Immature natural killer cell (primary cell): ENCODE measurements around the gene GRIN2A. TPM values are rescaled to one million over a fixed set of nuclear protein-coding genes. Genes with fewer than 3 reads are reported as not detected.

ENCODE experiments used
- DNase-seq, 3 donors: peaks; one replicate each; pipeline ENCODE4 v3.0.0; 2022; ENCODE audit warnings: mixed read lengths in 1 of 3
- H3K27ac Mint-ChIP-seq, 6 donors: one replicate each; pipeline ENCODE4 v1.8.0; 2020; ENCODE audit warnings: mixed read lengths in 6 of 6, mild to moderate bottlenecking in 5 of 6, inconsistent platforms in 4 of 6, moderate library complexity in 3 of 6
- H3K27me3 Mint-ChIP-seq, 3 donors: one replicate each; pipeline ENCODE4 v1.8.0; 2020 to 2021; ENCODE audit warnings: low read depth in 3 of 3, mild to moderate bottlenecking in 3 of 3, mixed read lengths in 3 of 3, moderate library complexity in 3 of 3, inconsistent platforms in 1 of 3
- H3K36me3 Mint-ChIP-seq, 3 donors: one replicate each; pipeline ENCODE4 v1.8.0; 2020; ENCODE audit warnings: mixed read lengths in 3 of 3, inconsistent platforms in 2 of 3, mild to moderate bottlenecking in 2 of 3
- H3K4me1 Mint-ChIP-seq, 2 donors: one replicate each; pipeline ENCODE4 v1.8.0; 2020; ENCODE audit warnings: inconsistent platforms in 2 of 2, mild to moderate bottlenecking in 2 of 2, mixed read lengths in 2 of 2, moderate library complexity in 1 of 2
- H3K4me3 Mint-ChIP-seq, 5 donors: one replicate each; pipeline ENCODE4 v1.8.0; 2020; ENCODE audit warnings: mild to moderate bottlenecking in 5 of 5, mixed read lengths in 5 of 5, inconsistent platforms in 3 of 5, moderate library complexity in 3 of 5
- H3K9me3 Mint-ChIP-seq, 6 donors: one replicate each; pipeline ENCODE4 v1.8.0; 2020; ENCODE audit warnings: mild to moderate bottlenecking in 6 of 6, mixed read lengths in 6 of 6, inconsistent platforms in 4 of 6, moderate library complexity in 3 of 6
- polyA plus RNA-seq, 3 donors: library from polyadenylated mRNA; unstranded; fragments of 300-500 nt; fragmentation: Illumina TruSeq; gene quantifications; one replicate each; pipeline ENCODE4 v1.2.3, GENCODE V29; 2021

GRIN2A gene
- polyA plus RNA-seq, 3 donors from 2014 or later = not detected

DNA sequence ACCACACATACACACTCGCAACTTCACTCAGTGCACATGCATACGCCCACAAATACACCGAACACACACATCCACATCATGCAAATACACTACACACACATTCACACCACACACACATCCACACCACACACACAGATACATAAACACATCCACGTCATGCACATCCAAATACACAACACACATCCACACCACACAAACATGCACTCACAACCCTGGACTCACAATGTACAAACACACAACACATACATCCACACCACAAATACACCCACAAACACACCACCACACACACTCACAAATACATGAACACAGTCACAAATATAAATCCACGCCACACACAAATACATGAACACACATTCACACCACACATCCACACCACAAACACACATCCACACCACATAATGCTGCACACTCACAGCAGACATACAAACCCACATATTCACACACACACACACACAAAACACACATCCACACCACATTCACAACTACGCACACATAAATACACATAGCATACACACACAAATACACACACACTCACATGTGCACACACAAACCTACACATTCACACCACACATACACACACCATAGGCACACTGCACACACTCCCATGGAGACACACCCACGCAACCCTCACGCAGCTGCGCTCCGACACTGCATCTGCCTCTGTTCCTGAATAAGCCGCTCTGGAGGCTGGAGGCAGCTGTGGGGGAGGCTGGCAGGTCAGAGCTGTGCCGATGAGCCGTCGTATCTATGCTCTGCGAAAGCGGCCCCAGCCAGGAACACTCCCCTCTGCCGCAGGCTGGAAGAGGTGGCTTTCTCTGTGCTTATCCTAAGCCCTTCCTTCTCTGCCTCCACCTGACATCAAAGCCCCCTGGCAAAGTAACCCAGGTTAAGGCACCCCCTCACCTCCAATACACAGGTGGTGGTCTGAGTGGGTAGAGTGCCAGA lies 141.8 kb downstream of the GRIN2A start:
- Mint-ChIP-seq H3K36me3 (no peaks in the 10 kb centered on the region), H3K4me1 (no peaks in the 10 kb centered on the region), H3K4me3 (no peak overlapping the region), H3K27ac (no peak overlapping the region), H3K27me3 (peaks cover 0 to 3% (median 1%) of the 10 kb centered on the region in 3 donors), H3K9me3 (peaks cover 0 to 2% (median 0%) of the 10 kb centered on the region in 6 donors)
- no peak for DNase-seq

DNA sequence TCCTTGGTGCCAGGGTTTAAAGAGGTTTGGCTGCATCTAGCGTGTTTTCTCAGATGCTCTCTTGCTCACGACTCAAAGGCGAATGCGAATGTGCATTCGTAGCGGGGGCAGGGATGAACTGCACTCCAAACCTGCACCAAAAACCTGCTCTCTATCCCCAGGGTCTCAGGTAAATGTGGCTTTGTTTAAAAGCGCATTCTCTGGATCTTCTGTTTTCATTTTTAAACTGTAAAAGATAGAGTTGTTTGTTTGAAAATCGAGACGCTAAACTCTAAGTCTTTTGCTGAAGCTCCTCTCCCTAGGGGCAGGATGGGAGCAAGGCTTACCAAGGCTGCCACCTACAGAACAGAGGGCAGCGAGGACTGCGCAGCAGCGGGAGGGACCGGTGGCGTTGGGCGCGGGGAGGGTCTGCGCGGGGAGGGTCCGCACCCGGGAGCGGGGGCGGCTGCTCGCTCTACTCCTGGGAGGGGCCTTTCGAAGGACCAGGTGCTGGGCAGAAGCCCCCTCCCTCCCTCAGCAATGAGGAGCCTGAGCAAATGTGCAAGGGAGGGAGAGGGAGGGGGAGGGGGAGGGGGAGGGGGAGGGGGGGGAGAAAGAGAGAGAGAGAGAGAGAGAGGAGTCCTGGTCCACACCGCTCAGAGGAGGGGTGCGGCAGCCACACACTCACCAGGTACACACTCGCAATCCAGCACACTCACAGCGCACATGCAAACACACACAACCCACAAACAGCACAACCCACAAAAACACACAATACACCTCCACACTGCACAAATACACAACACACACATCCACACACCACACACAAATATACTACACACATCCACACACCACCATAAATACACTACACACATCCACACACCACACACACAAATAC lies 142.8 kb downstream of the GRIN2A start:
- H3K27me3 Mint-ChIP-seq = peaks cover 1 to 2% (median 1%) of the 10 kb centered on the region in 3 donors
- no peaks in the 10 kb centered on the region for H3K4me1 Mint-ChIP-seq
- H3K9me3 Mint-ChIP-seq = peaks cover 0 to 2% (median 0%) of the 10 kb centered on the region in 6 donors
- DNase-seq = no peak
- no peaks in the 10 kb centered on the region for H3K36me3 Mint-ChIP-seq
- H3K4me3 Mint-ChIP-seq = peak overlapping the region in 4 of 5 donors; percentile 10 to 55 (median 24)
- no peak overlapping the region for H3K27ac Mint-ChIP-seq

DNA sequence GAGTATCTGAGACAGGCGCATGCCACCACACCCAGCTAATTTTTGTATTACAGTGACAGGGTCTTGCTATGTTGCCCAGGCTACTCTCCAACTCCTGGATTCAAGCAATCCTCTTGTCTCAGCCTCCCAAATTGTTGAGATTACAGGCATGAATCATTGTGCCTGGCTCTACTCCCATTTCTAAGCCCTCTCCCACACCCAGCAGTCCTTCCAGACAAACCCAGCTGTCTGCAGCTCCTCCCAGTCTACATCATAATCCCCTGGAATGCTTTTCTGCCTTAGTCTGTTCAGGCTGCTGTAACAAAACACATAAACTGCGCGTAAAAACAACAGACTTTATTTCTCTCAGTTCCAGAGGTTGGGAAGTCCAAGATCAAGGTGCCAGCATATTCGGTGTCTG lies 144.5 kb downstream of the GRIN2A start:
- Mint-ChIP-seq H3K27me3 (peaks cover 1 to 3% (median 2%) of the 10 kb centered on the region in 3 donors), H3K4me3 (no peak overlapping the region), H3K9me3 (peaks cover 0 to 2% (median 0%) of the 10 kb centered on the region in 6 donors), H3K36me3 (no peaks in the 10 kb centered on the region), H3K4me1 (no peaks in the 10 kb centered on the region), H3K27ac (no peak overlapping the region)
- DNase-seq = no peak

DNA sequence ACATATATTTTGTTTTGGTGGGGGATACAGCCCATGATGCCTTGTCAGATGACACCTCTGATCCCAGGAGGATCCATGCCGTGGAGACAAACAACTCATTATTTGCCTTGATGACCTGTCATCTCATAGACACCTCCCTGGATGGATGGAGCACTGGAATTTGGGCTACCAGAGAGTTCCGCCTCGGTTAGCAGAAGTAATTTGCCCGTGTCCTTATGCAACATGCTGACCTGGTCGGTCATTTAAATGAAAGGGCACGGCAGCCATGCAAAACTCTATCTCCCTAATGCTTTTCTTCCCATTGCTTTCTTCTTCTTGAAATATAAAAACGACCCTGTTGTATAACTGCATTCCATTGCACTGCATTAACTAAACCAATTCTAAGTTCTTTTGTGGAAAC lies 145.3 kb downstream of the GRIN2A start:
- H3K4me1 Mint-ChIP-seq = no peaks in the 10 kb centered on the region
- no peaks in the 10 kb centered on the region for H3K36me3 Mint-ChIP-seq
- H3K27me3 Mint-ChIP-seq = peaks cover 1 to 3% (median 2%) of the 10 kb centered on the region in 3 donors
- no peak for DNase-seq
- no peak overlapping the region for H3K27ac Mint-ChIP-seq
- no peak overlapping the region for H3K4me3 Mint-ChIP-seq
- peaks cover 0 to 2% (median 0%) of the 10 kb centered on the region in 6 donors for H3K9me3 Mint-ChIP-seq

DNA sequence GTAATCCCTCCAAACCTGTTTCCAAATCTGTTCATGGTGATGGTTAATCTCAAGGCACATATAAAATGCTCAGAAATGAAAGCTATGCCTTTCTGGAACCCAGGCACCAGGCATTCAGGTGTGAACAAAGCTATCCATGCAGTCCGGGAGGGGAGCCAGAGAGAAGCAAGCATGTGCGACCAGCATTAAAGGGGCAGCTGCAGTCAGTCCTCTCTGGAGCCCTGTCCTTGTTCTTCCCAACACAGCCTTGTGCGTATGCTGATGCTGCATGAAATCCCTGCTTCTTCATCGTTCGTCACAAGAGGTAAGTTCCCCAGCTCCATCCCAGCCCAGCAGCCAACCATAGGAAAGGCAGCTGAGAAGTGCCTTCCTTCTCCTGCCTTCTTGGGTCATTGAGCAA lies 148.7 kb downstream of the GRIN2A start:
- Mint-ChIP-seq H3K27me3 (peaks cover 1 to 4% (median 2%) of the 10 kb centered on the region in 3 donors), H3K9me3 (peaks cover 0 to 2% (median 0%) of the 10 kb centered on the region in 6 donors), H3K27ac (no peak overlapping the region), H3K4me3 (no peak overlapping the region), H3K4me1 (no peaks in the 10 kb centered on the region), H3K36me3 (no peaks in the 10 kb centered on the region)
- DNase-seq = no peak

DNA sequence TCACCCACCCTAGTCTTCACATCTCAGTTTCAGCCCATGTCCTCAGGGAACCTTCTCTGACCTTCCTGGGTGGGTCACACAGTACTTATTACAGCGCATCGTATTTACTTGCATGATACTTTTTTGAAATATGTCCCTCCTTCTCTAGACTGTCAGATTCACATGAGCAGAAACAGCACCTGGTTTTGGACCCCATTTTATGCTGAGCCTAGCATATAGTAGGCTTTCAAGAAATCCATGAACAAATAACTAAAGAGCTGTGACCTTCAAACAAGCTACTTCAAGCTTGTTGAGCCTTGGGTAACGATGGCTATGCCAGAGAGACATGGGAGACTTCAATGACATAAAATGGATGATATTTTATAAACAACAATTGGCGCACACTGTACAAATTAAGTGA lies 150.3 kb downstream of the GRIN2A start:
- H3K9me3 Mint-ChIP-seq = no peaks in the 10 kb centered on the region
- no peaks in the 10 kb centered on the region for H3K36me3 Mint-ChIP-seq
- no peak overlapping the region for H3K27ac Mint-ChIP-seq
- no peak for DNase-seq
- H3K27me3 Mint-ChIP-seq = peaks cover 0 to 4% (median 2%) of the 10 kb centered on the region in 3 donors
- no peak overlapping the region for H3K4me3 Mint-ChIP-seq
- no peaks in the 10 kb centered on the region for H3K4me1 Mint-ChIP-seq

DNA sequence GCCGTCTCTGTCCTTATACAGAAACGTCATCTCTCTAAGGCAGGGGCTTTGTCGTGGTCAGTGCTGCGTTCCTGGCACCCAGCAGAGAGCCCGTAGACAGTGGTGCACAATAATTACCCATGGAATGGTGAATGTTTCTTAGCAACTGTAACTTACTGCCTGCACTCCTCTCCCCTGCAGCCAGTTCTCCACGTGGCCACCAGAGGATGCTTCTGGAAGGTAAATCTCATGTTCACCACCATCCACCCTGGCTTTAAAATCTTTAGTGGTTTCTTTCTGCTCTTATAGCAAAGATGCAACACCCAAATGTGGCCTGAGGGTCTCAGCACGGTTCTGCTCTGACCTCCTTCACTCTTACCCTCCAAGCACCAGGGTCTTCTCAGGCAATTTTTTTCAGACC lies 150.8 kb downstream of the GRIN2A start:
- no peaks in the 10 kb centered on the region for H3K36me3 Mint-ChIP-seq
- H3K27ac Mint-ChIP-seq = no peak overlapping the region
- peaks cover 0 to 4% (median 2%) of the 10 kb centered on the region in 3 donors for H3K27me3 Mint-ChIP-seq
- H3K9me3 Mint-ChIP-seq = no peaks in the 10 kb centered on the region
- no peak for DNase-seq
- H3K4me1 Mint-ChIP-seq = no peaks in the 10 kb centered on the region
- no peak overlapping the region for H3K4me3 Mint-ChIP-seq

DNA sequence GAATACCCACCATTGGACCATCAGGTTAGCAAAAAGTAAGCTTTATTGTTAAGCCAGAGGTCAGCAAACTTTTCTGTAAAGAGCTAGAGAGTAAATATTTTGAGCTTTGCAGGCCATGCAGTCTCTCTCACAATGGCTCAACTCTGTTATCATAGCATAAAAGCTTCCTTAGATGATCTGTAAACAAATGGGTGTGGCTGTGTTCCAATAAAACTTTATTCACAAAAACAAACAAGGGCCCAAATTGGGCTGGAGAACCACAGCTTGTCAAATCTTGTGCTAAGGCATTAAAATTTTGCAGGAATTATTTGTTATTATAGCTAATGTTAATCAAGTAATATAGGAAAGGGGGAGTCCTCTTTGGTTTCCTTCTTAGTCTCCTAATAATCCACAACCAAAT lies 153.6 kb downstream of the GRIN2A start:
- no peak overlapping the region for H3K27ac Mint-ChIP-seq
- DNase-seq = no peak
- no peak overlapping the region for H3K4me3 Mint-ChIP-seq
- H3K4me1 Mint-ChIP-seq = no peaks in the 10 kb centered on the region
- peaks cover 0 to 4% (median 0%) of the 10 kb centered on the region in 3 donors for H3K27me3 Mint-ChIP-seq
- no peaks in the 10 kb centered on the region for H3K9me3 Mint-ChIP-seq
- H3K36me3 Mint-ChIP-seq = no peaks in the 10 kb centered on the region

DNA sequence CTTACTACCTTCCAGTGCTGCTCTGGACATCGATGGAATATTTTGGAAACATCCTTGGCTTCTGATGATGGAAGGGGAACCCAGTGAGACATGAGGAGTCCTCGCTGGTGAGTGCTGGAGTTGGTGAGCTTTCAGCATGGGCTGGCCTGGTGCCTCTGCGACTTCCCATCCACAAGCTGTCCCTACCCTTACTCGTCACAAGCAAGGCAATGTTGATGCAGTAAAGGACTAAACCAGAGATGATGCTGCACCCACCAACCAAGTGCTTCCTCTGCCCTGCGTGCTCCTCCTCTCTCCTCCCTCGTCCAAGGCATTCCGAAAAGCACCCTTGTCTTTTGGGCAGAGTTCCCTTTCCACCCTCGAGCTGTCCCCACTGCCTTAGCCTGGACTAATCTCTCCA lies 154.7 kb downstream of the GRIN2A start:
- no peaks in the 10 kb centered on the region for H3K36me3 Mint-ChIP-seq
- H3K27ac Mint-ChIP-seq = no peak overlapping the region
- H3K9me3 Mint-ChIP-seq = no peaks in the 10 kb centered on the region
- H3K27me3 Mint-ChIP-seq = peaks cover 0 to 3% (median 0%) of the 10 kb centered on the region in 3 donors
- no peak overlapping the region for H3K4me3 Mint-ChIP-seq
- H3K4me1 Mint-ChIP-seq = no peaks in the 10 kb centered on the region
- no peak for DNase-seq

DNA sequence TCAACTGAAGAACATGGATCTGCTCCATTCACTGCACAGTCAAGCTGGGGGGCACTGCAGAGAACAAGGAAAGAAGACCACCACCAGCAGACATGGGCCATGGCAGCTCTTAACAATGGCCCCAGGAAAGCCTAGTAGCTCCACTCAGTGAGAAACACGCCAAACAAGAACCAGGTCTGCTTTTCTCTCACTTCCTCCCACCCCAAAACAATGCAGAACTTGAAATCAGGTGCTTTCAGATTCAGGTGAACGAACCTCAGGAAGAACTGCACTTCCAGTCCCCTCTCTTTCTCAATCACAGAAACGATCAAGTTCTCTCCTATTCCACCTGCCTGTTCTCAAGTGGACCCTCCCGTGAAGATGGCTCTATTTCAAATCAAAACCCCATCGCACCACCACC lies 155.6 kb downstream of the GRIN2A start:
- H3K36me3 Mint-ChIP-seq = no peaks in the 10 kb centered on the region
- H3K27me3 Mint-ChIP-seq = peaks cover 0 to 3% (median 0%) of the 10 kb centered on the region in 3 donors
- H3K4me3 Mint-ChIP-seq = no peak overlapping the region
- DNase-seq = no peak
- H3K9me3 Mint-ChIP-seq = no peaks in the 10 kb centered on the region
- no peaks in the 10 kb centered on the region for H3K4me1 Mint-ChIP-seq
- no peak overlapping the region for H3K27ac Mint-ChIP-seq

DNA sequence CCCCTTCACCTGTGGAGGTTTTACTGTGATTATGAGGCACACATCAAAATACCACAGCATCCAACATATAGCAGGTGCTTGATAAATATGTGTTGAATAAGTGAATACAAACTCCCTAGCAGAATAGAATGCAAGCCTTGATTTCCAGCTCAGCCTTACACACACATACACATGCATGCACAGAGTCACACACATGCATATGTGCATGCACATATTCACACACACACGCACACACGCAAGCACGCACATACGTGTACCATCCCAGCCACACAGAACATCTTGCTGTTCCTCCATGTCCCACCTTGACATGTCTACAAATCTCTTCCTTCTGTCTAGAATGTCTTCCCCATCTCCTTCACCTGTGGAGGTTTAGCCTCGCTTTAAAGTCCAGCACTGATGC lies 160.1 kb downstream of the GRIN2A start:
- Mint-ChIP-seq H3K9me3 (no peaks in the 10 kb centered on the region), H3K27ac (no peak overlapping the region), H3K4me1 (no peaks in the 10 kb centered on the region)

DNA sequence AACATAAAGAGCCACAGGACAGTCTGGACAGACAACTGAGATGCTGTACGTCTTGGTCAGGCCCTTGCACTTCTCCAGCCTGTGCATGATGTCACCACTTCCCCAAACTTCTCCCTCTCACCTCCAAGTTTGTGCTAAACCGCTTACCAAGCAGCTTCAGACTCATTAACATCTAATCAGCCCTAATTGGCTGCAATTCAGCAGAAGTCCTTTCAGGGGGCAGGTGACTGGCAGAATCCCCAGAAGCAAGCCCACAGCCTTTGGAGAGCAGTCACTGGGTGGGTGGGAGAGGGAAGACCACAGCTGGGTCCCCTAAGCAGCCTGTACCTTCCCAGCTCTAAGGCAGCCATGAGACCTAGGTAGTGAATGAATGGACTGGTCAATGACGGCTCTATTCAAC lies 161.4 kb downstream of the GRIN2A start:
- DNase-seq = no peak
- Mint-ChIP-seq H3K9me3 (no peaks in the 10 kb centered on the region), H3K4me3 (no peak overlapping the region), H3K27ac (no peak overlapping the region), H3K4me1 (no peaks in the 10 kb centered on the region), H3K27me3 (peaks cover 0 to 7% (median 0%) of the 10 kb centered on the region in 3 donors), H3K36me3 (no peaks in the 10 kb centered on the region)

More for the DNA sequence above, 160.1 kb downstream of the GRIN2A start:
- no peaks in the 10 kb centered on the region for H3K36me3 Mint-ChIP-seq
- H3K27me3 Mint-ChIP-seq = peaks cover 0 to 5% (median 0%) of the 10 kb centered on the region in 3 donors
- no peak overlapping the region for H3K4me3 Mint-ChIP-seq
- no peak for DNase-seq

DNA sequence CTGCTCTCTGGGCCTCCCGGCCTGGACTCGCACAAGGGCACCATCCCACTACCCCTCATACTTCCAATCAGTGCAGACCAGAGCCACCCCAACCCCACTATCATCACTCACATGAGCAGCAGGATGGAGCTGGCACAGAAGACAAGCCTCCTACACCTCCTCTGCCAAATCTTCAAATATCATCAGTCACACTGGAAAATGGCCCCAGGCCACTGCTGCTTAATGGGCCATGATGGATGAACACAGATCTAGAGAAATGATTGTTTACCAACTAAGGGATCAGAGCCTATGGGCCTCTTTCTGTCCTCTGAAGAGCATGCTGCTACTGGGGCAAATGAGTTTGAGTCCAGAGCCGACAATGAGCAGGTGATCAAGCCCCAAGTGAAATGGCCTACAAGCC lies 165.5 kb downstream of the GRIN2A start:
- H3K27ac Mint-ChIP-seq = no peak overlapping the region
- no peak for DNase-seq
- peaks cover 2 to 19% (median 5%) of the 10 kb centered on the region in 3 donors for H3K27me3 Mint-ChIP-seq
- no peaks in the 10 kb centered on the region for H3K4me1 Mint-ChIP-seq
- H3K9me3 Mint-ChIP-seq = peaks cover 0 to 2% (median 0%) of the 10 kb centered on the region in 6 donors
- H3K36me3 Mint-ChIP-seq = no peaks in the 10 kb centered on the region
- no peak overlapping the region for H3K4me3 Mint-ChIP-seq

DNA sequence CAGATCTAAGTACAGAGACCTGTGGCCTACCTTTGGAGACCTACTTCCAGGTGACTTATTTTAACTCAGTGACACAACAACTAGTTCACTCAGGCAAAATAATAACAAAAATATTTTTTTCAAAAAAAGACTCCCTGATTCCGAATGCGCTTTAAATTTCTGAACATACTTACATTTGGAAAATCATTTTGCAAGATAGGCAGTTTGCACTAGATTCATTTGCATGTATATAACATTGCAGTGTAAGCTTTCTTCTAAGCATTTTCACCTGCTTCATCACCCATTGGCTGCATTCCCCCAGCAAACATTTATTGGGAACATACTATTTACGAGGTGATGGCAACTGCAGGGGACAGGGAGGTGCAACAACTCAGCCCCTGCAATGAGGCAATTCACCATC lies 166.8 kb downstream of the GRIN2A start:
- Mint-ChIP-seq H3K36me3 (no peaks in the 10 kb centered on the region), H3K4me3 (no peak overlapping the region), H3K9me3 (peaks cover 0 to 2% (median 0%) of the 10 kb centered on the region in 6 donors), H3K27ac (no peak overlapping the region), H3K27me3 (peaks cover 2 to 19% (median 5%) of the 10 kb centered on the region in 3 donors), H3K4me1 (no peaks in the 10 kb centered on the region)
- no peak for DNase-seq
